Measurements from ENCODE around the gene LMTK2.

The LMTK2 gene

GRCh38 chr7:98189559-98189958, 82.9 kb downstream of the LMTK2 start:
- TF ChIP-seq ZFX (IDR thresholded peaks at IDR 0.05) (no peak), CTCF (conservative IDR thresholded peaks at IDR 0.05) (no peak)
- H3K27ac ChIP-seq: no peak overlapping the region

- TF ChIP-seq ZFX (IDR thresholded peaks at IDR 0.05) (no peak), CTCF (conservative IDR thresholded peaks at IDR 0.05) (no peak)
- H3K27ac ChIP-seq: no peak overlapping the region
Measured at GRCh38 chr7:98191668-98192431, 85.2 kb downstream of the LMTK2 start.

- H3K27ac ChIP-seq: no peak overlapping the region
- TF ChIP-seq CTCF (conservative IDR thresholded peaks at IDR 0.05) (no peak), ZFX (IDR thresholded peaks at IDR 0.05) (no peak)
Measured at GRCh38 chr7:98192781-98193457, 86.3 kb downstream of the LMTK2 start.

- TF ChIP-seq ZFX (IDR thresholded peaks at IDR 0.05): no peak
- TF ChIP-seq CTCF (conservative IDR thresholded peaks at IDR 0.05): no peak
- no peak overlapping the region for H3K27ac ChIP-seq
Measured at GRCh38 chr7:98193474-98194180, 87.0 kb downstream of the LMTK2 start.

GRCh38 chr7:98194186-98194585, 87.5 kb downstream of the LMTK2 start:
- no peak for TF ChIP-seq ZFX (IDR thresholded peaks at IDR 0.05)
- TF ChIP-seq CTCF (conservative IDR thresholded peaks at IDR 0.05): no peak
- H3K27ac ChIP-seq: no peak overlapping the region

GRCh38 chr7:98194672-98195457, 88.2 kb downstream of the LMTK2 start:
- no peak overlapping the region for H3K27ac ChIP-seq
- TF ChIP-seq ZFX (IDR thresholded peaks at IDR 0.05) (no peak), CTCF (conservative IDR thresholded peaks at IDR 0.05) (no peak)

Measured in C4-2B (cell line).